Lower leg skin (tissue), 3 donors: ENCODE data around the gene TRIM44.

Source experiments
- POLR2A ChIP-seq, 2 donors: fragments of 450-650 bp; IDR thresholded peaks; one replicate each; pipeline ENCODE4 v1.6.1; 2016 to 2017; ENCODE audit warnings: antibody characterized with exemption in 2 of 2, mild to moderate bottlenecking in 1 of 2, moderate library complexity in 1 of 2
- TF ChIP-seq, protein P1 (sequence below), 3 donors: fragments of 450-650 bp; IDR thresholded peaks; one replicate each; pipeline ENCODE4 v1.5.1; 2016; ENCODE audit warnings: antibody characterized with exemption in 3 of 3, mild to moderate bottlenecking in 3 of 3, moderate library complexity in 2 of 3

GRCh38 chr11:35794333-35794732 is 131.8 kb downstream of the TRIM44 start:
- TF ChIP-seq, protein P1, sequence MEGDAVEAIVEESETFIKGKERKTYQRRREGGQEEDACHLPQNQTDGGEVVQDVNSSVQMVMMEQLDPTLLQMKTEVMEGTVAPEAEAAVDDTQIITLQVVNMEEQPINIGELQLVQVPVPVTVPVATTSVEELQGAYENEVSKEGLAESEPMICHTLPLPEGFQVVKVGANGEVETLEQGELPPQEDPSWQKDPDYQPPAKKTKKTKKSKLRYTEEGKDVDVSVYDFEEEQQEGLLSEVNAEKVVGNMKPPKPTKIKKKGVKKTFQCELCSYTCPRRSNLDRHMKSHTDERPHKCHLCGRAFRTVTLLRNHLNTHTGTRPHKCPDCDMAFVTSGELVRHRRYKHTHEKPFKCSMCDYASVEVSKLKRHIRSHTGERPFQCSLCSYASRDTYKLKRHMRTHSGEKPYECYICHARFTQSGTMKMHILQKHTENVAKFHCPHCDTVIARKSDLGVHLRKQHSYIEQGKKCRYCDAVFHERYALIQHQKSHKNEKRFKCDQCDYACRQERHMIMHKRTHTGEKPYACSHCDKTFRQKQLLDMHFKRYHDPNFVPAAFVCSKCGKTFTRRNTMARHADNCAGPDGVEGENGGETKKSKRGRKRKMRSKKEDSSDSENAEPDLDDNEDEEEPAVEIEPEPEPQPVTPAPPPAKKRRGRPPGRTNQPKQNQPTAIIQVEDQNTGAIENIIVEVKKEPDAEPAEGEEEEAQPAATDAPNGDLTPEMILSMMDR (IDR thresholded peaks at IDR 0.05): no peak
- no peak for TF ChIP-seq POLR2A (IDR thresholded peaks at IDR 0.05)
